Measurements from ENCODE around the gene PGBD5. TPM values are rescaled to one million over a fixed set of nuclear protein-coding genes. Genes with fewer than 3 reads are reported as not detected.

Gene PGBD5
- total RNA-seq, 2 donors from 2014 or later = 2.6 to 4.3 TPM

DNA sequence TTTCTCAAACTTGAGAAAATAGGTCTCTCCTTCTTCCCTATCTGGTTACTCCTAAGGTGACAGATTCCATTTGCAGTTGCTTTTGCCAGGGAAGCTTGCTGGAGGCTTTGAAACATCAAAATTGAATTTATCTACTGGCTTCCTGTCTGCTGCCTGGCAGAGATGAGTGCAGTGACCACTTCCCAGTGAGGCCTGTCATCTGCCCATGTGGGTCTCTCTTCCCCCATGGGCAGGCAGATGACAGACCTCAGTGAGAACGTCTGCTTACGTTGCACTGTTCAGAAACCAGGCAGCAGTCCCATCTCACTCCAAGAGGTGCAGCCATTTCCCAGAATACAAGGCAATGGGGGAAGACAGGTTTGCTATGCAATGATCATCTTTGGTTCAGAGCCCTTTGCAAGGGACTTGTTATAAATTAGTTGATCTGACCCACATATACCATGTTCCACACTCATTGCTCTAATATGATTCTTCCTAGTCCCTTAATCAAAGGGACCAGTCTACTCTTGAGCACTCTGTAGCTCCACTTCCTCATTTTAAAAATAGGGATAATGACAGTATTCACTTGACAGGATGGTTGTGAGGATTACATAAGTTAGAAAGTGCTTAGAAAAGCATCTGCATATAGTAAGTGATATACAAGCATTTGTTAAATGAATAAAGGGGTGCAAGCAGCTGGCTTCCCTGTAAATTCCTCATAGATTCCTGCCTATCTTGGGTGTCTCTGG lies 10.6 kb downstream of the PGBD5 start:
- intact Hi-C loops (cut with DNase I) = no loop called here
- DNase-seq (no peak), ATAC-seq (no peak)
- no peak overlapping the region for H3K27ac ChIP-seq
- no peaks in the 10 kb centered on the region for H3K9me3 ChIP-seq
- no peaks in the 10 kb centered on the region for H3K4me1 ChIP-seq
- TF ChIP-seq CTCF (IDR thresholded peaks at IDR 0.05) (no peak), POLR2A (IDR thresholded peaks at IDR 0.05) (no peak)
- H3K4me3 ChIP-seq = no peak overlapping the region
- no peaks in the 10 kb centered on the region for H3K27me3 ChIP-seq
- 76 to 100% methylated on average over 2 of the region's 2 CpGs for WGBS, 2 donors
- H3K36me3 ChIP-seq (replicated peaks in 1 of 2; ENCODE audit: insufficient read depth in 1 of 2, low read depth in 2 of 2) = no peaks in the 10 kb centered on the region

- Histone ChIP-seq H3K27ac (no peak overlapping the region), H3K4me3 (no peak overlapping the region), H3K27me3 (no peaks in the 10 kb centered on the region), H3K4me1 (no peaks in the 10 kb centered on the region), H3K9me3 (no peaks in the 10 kb centered on the region), H3K36me3 (replicated peaks in 1 of 2; ENCODE audit: insufficient read depth in 1 of 2, low read depth in 2 of 2) (no peaks in the 10 kb centered on the region)
- DNase-seq (no peak), ATAC-seq (no peak)
- no peak for TF ChIP-seq CTCF (IDR thresholded peaks at IDR 0.05)
- TF ChIP-seq POLR2A (IDR thresholded peaks at IDR 0.05) = no peak
- WGBS, 2 donors = 81 to 87% methylated on average over 4 of the region's 4 CpGs
- intact Hi-C loops (cut with DNase I) = no loop called here
Observed at GRCh38 chr1:230414694-230415093, 11.4 kb downstream of the PGBD5 start.

GRCh38 chr1:230414102-230414501 lies 12.0 kb downstream of the PGBD5 start:
- no peaks in the 10 kb centered on the region for H3K27me3 ChIP-seq
- no peak overlapping the region for H3K27ac ChIP-seq
- WGBS, 2 donors = 92% methylated on average over 4 of the region's 4 CpGs
- no peaks in the 10 kb centered on the region for H3K9me3 ChIP-seq
- no peak for TF ChIP-seq POLR2A (IDR thresholded peaks at IDR 0.05)
- no peak overlapping the region for H3K4me3 ChIP-seq
- no peaks in the 10 kb centered on the region for H3K36me3 ChIP-seq (replicated peaks in 1 of 2; ENCODE audit: insufficient read depth in 1 of 2, low read depth in 2 of 2)
- DNase-seq = no peak
- H3K4me1 ChIP-seq = no peaks in the 10 kb centered on the region
- no peak for ATAC-seq
- intact Hi-C loops (cut with DNase I) = no loop called here

DNA sequence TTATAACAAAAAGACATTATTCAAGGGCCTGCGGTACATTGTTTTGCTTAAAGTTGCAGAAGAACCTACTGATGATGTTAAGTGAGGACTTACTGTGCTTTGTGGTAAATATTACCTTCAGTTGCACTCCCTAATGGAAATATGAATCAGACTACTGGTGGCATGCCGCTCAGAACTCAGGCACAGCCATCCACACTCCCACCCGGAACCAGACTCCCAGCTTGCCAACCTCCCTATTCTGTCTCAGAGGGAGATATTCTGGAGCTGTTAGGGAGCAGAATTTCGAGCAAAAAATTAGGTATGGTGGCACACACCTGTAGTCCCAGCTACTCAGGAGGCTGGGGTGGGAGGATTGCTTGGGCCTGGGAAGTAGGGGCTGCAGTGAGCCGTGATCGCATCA lies 13.1 kb downstream of the PGBD5 start:
- WGBS, 2 donors = 90% methylated on average over 6 of the region's 6 CpGs
- H3K9me3 ChIP-seq = no peaks in the 10 kb centered on the region
- no peak overlapping the region for H3K4me3 ChIP-seq
- no peaks in the 10 kb centered on the region for H3K4me1 ChIP-seq
- ATAC-seq (no peak), DNase-seq (no peak)
- H3K27me3 ChIP-seq = no peaks in the 10 kb centered on the region
- TF ChIP-seq POLR2A (IDR thresholded peaks at IDR 0.05) (no peak), CTCF (IDR thresholded peaks at IDR 0.05) (no peak)
- H3K36me3 ChIP-seq (replicated peaks in 1 of 2; ENCODE audit: insufficient read depth in 1 of 2, low read depth in 2 of 2) = no peaks in the 10 kb centered on the region
- intact Hi-C loops (cut with DNase I) = no loop called here
- no peak overlapping the region for H3K27ac ChIP-seq

GRCh38 chr1:230408971-230409370 lies 17.2 kb downstream of the PGBD5 start:
- intact Hi-C loops (cut with DNase I) = no loop called here
- 64 to 66% methylated on average over 2 of the region's 2 CpGs for WGBS, 2 donors

More at GRCh38 chr1:230408971-230409370, 17.2 kb downstream of the PGBD5 start:
- TF ChIP-seq CTCF (IDR thresholded peaks at IDR 0.05) (no peak), POLR2A (IDR thresholded peaks at IDR 0.05) (no peak)
- H3K27me3 ChIP-seq = no peaks in the 10 kb centered on the region
- no peak overlapping the region for H3K4me3 ChIP-seq
- DNase-seq (no peak), ATAC-seq (no peak)
- no peaks in the 10 kb centered on the region for H3K36me3 ChIP-seq (replicated peaks in 1 of 2; ENCODE audit: insufficient read depth in 1 of 2, low read depth in 2 of 2)
- H3K9me3 ChIP-seq = no peaks in the 10 kb centered on the region
- peaks cover 6% of the 10 kb centered on the region for H3K4me1 ChIP-seq
- H3K27ac ChIP-seq = no peak overlapping the region
